GM19395 (cell line): ENCODE data around the gene HSD17B8.
"Not testable (repeated sequence)": the region's sequence is repeated elsewhere in the genome, so short reads cannot be mapped to it uniquely, and the experiment has no call there.

Experiments
- ATAC-seq: cut with Tn5 transposase; IDR thresholded peaks from one replicate; pipeline ENCODE4 v1.9.1; 2021; ENCODE audit warnings: mild to moderate bottlenecking, moderate library complexity; ENCODE audit not compliant: unreplicated experiment

HSD17B8 gene

DNA sequence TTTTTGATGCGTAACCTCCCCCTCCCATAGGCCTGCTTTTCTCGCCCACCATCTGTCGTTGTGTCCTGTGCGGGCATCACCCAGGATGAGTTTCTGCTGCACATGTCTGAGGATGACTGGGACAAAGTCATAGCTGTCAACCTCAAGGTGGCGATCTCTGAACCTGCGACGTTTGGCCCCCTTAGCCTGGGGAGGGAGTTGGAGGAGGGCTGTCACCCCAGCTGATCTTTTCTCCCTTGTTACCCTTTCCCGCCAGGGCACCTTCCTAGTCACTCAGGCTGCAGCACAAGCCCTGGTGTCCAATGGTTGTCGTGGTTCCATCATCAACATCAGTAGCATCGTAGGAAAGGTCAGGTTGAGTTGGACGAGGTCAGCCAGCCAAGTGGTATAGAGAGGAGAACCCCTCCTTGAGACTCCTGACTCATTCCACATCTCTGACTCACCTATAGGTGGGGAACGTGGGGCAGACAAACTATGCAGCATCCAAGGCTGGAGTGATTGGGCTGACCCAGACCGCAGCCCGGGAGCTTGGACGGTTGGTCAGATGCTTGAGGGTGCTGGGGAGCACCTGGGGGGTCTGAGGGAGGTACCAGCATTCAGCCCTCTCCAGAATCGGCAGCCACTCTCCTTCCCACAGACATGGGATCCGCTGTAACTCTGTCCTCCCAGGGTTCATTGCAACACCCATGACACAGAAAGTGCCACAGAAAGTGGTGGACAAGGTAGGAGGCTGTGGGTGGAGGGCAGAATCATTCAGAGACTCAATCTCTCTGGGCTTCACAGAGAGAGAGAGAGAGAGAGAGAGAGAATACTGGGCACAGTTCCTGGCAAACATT, 954 bp downstream of the HSD17B8 start:
- no peak for ATAC-seq

- no peak for ATAC-seq
Measured at GRCh38 chr6:33206027-33206863, 1.8 kb downstream of the HSD17B8 start.

DNA sequence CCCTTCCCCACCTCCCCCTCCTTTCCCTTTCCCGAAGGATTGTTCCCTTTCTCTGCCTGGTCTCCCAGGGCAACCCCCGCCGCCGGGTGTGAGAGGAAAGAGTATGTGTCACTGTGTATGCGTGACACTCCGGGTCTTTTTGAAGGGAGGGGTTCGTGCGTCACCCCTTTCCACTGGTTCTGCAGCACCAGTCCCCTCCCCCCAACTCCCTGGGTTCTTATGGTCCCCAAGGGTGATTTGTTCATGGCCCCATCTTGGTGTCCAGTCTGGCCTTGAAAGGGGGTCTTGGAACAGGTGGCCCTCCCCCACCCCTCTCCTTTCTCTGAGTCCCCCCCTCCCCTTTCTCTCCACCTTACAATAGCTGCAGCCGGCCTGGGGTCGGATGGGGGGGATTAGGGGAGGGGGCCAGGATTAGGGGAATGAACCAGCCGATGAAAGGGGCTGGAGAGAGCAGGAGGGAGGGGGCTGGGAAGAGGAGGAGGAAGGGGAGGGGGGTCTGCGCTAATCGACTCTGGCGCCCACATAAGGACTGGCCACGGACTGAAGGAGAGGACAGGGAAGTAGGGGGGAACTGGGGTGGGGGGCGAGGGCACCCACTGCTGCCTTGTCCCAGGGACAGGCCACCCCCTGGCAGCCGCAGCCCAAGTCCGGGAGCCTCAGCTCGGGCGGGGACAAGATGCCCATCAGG, 2.6 kb downstream of the HSD17B8 start:
- ATAC-seq, result no peak

- ATAC-seq, result no peak
Measured at GRCh38 chr6:33207552-33208090, 3.2 kb downstream of the HSD17B8 start.

DNA sequence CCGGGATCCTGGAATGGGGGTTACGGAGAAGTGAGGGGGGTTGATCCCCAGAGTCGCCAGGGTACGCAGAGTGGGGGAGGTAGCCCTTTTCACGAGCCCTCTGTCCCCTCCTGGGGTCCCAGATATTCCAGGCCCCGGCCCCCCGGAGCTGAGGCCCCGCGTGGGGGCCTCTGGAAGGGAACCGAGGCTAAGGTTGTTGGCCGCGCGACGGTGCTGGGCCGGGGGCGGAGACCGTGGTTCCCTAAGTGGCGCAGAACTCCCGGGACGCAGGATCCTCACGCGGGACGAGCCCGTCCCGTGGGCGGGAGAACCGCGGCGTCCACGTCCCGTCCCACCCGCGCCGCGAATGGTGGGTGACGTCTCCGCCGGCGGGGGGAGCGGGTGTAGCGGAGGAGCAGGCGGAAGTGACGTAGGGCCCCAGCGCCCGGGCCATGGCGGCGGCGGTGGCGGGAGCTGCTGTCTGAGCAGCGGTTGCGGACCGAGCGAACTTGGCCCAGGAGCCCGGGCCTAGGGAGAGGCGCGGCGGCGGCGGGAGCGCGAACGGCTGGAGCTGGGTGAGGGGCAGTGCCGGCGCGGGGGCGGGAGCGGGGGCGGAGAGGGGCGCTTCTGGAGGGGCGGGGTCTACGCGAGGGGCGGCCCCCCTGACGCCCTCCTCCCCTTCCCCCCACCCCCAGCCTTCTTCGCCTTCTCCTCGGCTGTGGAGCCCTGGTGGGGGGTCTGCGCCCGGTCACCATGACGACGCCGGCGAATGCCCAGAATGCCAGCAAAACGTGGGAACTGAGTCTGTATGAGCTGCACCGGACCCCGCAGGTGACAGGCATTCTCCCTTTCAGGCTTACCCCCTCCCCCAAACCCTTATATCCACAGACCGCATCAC, 3.9 kb downstream of the HSD17B8 start, which contains the start of gene RING1:
RING1 (plus strand) TSS at position 410 of the 877 bp plus-strand sequence; CDS start at position 733, 323 bp downstream.
- ATAC-seq, result peak; percentile 48

GRCh38 chr6:33209856-33210255, 5.4 kb downstream of the HSD17B8 start:
- ATAC-seq, result no peak

- no peak for ATAC-seq
Measured at GRCh38 chr6:33211136-33211535, 6.7 kb downstream of the HSD17B8 start.

DNA sequence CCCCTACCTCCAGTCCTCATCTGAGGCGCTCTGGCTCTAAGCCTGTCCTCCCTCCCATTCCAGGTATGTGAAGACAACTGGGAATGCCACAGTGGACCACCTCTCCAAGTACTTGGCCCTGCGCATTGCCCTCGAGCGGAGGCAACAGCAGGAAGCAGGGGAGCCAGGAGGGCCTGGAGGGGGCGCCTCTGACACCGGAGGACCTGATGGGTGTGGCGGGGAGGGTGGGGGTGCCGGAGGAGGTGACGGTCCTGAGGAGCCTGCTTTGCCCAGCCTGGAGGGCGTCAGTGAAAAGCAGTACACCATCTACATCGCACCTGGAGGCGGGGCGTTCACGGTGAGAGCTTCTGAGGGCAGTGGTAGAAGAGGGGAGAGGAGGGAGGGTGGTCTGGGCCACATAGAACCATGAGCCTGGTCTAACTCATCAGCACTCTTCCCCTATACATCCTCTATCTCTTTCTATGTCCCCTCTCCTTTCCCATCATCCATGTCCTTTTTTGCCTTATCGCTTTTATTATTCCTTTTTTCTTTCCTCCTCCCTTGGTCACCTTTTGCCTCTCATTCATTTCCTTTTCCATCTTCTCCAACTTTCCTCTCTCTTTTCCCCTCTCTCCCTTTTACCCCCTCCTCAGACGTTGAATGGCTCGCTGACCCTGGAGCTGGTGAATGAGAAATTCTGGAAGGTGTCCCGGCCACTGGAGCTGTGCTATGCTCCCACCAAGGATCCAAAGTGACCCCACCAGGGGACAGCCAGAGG, 7.4 kb downstream of the HSD17B8 start:
- no peak for ATAC-seq

- ATAC-seq, result no peak
Measured at GRCh38 chr6:33212857-33213165, 8.4 kb downstream of the HSD17B8 start.

GRCh38 chr6:33213166-33213988, 8.9 kb downstream of the HSD17B8 start:
- no peak for ATAC-seq

GRCh38 chr6:33213989-33214335, 9.5 kb downstream of the HSD17B8 start:
- no peak for ATAC-seq

DNA sequence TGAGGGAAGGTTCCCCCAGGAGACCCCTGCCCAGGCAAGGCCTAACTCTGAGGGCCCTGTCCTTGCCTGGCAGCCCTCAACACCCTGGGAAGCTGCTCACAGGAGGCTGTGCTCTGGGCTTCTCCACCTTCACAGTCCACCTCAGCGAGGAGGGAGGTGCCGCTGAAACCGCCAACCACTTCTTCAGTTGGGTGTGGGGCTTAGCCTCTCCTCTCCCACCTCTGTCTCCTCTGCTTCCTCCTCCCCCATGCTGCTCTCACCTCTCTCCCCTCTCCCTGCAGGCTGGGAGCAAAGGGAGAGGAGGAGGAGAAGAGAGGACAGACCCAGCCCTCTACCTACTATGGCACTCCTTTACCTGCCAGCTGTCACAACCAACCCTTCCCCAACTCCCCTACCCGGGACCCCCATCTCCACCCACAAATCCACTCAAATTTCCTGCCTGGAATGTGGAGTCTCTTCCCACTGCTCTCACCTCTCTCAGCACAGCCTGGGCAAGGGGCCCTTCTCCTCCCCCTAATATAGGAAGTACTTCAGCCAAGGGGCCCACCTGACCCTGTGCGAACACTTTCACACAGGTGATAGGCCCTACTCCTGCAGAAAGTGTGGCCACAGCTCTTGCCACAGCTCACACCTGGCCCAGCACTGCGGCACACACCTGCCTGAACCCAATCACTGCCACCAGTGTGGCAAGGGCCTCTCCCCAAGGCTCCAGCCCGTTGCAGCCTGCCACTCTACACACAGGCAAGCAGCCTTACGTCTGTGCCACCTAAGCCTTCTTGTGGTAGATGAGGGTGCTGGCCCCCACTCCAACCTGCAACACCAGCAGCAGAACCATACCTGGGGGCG, 11.0 kb downstream of the HSD17B8 start:
- ATAC-seq, result no peak

GRCh38 chr6:33216117-33216649, 11.7 kb downstream of the HSD17B8 start:
- no peak for ATAC-seq

GRCh38 chr6:33217246-33217645, 12.8 kb downstream of the HSD17B8 start:
- no peak for ATAC-seq

DNA sequence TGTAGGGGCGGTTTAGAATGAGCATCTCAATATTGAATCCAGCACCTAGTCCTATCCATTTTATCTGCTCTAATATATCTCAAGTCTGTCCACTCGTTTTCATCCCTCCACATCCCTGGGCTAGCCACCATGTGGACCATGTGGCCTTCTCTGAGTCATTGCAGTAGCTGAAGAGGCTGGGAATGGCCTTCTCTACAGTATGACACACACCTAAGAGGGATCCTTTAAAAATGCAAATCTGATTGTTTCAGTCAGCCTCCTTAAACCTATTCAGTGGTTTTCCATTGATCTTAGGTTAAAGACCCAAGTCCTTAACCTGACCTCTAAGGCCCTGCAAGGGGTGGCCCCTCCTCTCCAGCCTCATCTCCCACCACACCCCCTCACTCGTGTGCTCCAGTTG, 13.2 kb downstream of the HSD17B8 start:
- no peak for ATAC-seq

- not testable (repeated sequence) for ATAC-seq
Measured at GRCh38 chr6:33226503-33227120, 22.2 kb downstream of the HSD17B8 start.

DNA sequence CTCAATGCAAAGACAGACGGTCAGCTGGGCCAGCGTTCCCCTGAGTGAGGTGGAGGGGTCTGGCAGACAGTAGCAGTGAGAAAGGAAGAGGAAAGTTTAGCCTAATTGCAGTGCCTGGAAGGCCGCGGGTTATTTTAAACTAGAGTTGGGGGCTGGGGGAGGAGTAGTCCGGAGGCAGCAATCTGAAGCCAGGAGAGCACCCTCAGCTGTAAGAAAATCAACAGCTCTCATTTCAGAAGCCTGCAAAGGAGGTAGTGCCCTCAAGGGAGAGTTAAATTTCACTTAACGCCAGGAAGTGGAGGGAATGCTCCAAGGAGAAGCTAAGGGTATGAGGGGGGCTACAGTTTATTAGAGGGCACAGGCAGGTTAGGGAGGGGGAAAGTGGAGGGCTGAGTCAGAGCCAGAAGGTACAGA, 30.8 kb downstream of the HSD17B8 start:
- no peak for ATAC-seq
